PC-3 (cell line): ENCODE results near the gene GMDS. TPM values are rescaled to one million over a fixed set of nuclear protein-coding genes. Genes with fewer than 3 reads are reported as not detected.

Experiments
- ATAC-seq: fragments of 200-7000 bp; cut with Tn5 transposase; 2 replicates; pipeline ENCODE4 v1.9.1; 2020; ENCODE audit warnings: mild to moderate bottlenecking, moderate library complexity
- BruUV-seq: library from RNA; stranded (reverse); fragments of 400-500 nt; replicated peaks from 2 replicates; lab custom pipeline; 2021; lab: Mats Ljungman, UMichigan
- CTCF ChIA-PET: fragments of 300-600 bp; sonication (Branson Sonifier 250); formaldehyde crosslinking; loops from one replicate; lab custom pipeline; 2022; ENCODE audit warnings: antibody characterized with exemption; lab: Charles Lee
- POLR2A ChIA-PET: fragments of 300-600 bp; sonication (Branson Sonifier 250); formaldehyde crosslinking; loops from one replicate; lab custom pipeline; 2022; ENCODE audit warnings: antibody characterized with exemption; ENCODE audit not compliant: unreplicated experiment; lab: Charles Lee
- DNase-seq: peaks from one replicate; pipeline ENCODE4 v3.0.0-alpha.2; 2015
- H2AFZ ChIP-seq: fragments of 300-600 bp; sonication (generic); 2 replicates; pipeline ENCODE4 v1.6.0; 2016; ENCODE audit warnings: antibody characterized with exemption, low read length
- H3F3A ChIP-seq: fragments of 300-600 bp; sonication (generic); one replicate; pipeline ENCODE4 v1.6.0; 2017; ENCODE audit warnings: antibody characterized with exemption, low read length, control low read depth, mild to moderate bottlenecking; ENCODE audit not compliant: unreplicated experiment
- H3K27ac ChIP-seq: fragments of 300-600 bp; sonication (generic); 2 replicates; pipeline ENCODE4 v1.5.1; 2016; ENCODE audit warnings: mild to moderate bottlenecking, low read length
- H3K27me3 ChIP-seq: fragments of 300-600 bp; sonication (generic); 2 replicates; pipeline ENCODE4 v1.6.1; 2016; ENCODE audit warnings: low read length, mixed read lengths
- H3K36me3 ChIP-seq: fragments of 300-600 bp; sonication (generic); 2 replicates; pipeline ENCODE4 v1.6.1; 2016; ENCODE audit warnings: low read depth, mixed run types, low read length, mixed read lengths
- H3K4me1 ChIP-seq: fragments of 300-600 bp; sonication (generic); 2 replicates; pipeline ENCODE4 v1.5.1; 2016; ENCODE audit warnings: low read length; ENCODE audit not compliant: insufficient read depth
- H3K4me2 ChIP-seq: fragments of 300-600 bp; sonication (generic); 2 replicates; pipeline ENCODE4 v1.6.0; 2016; ENCODE audit warnings: low read length
- H3K4me3 ChIP-seq: fragments of 300-600 bp; sonication (generic); 2 replicates; pipeline ENCODE4 v1.5.1; 2016; ENCODE audit warnings: mild to moderate bottlenecking, low read length, mixed read lengths
- H3K79me2 ChIP-seq: fragments of 300-600 bp; sonication (generic); 2 replicates; pipeline ENCODE4 v1.6.1; 2017; ENCODE audit warnings: low read length, mixed read lengths
- H3K9ac ChIP-seq: fragments of 300-600 bp; sonication (generic); 2 replicates; pipeline ENCODE4 v1.6.0; 2016; ENCODE audit warnings: mild to moderate bottlenecking, low read length
- H3K9me2 ChIP-seq: fragments of 300-600 bp; sonication (generic); replicated peaks from 2 replicates; pipeline ENCODE4 v1.6.1; 2016; ENCODE audit warnings: mixed run types, low read length, mixed read lengths
- H3K9me3 ChIP-seq: fragments of 300-600 bp; sonication (generic); 2 replicates; pipeline ENCODE4 v1.6.1; 2016; ENCODE audit warnings: low read length, mixed read lengths
- H4K20me1 ChIP-seq: fragments of 300-600 bp; sonication (generic); 2 replicates; pipeline ENCODE4 v1.6.1; 2016; ENCODE audit warnings: low read length, mixed read lengths
- CTCF ChIP-seq: fragments of 300-600 bp; sonication (generic); conservative IDR thresholded peaks from 2 replicates; pipeline ENCODE4 v1.5.1; 2017; ENCODE audit warnings: antibody characterized with exemption, low read depth, mild to moderate bottlenecking, low read length
- EZH2 ChIP-seq: fragments of 300-600 bp; sonication (generic); IDR thresholded peaks from one replicate; pipeline ENCODE4 v1.6.1; 2017; ENCODE audit warnings: antibody characterized with exemption, mild to moderate bottlenecking, low read length; ENCODE audit not compliant: unreplicated experiment
- EZH2phosphoT487 ChIP-seq: fragments of 300-600 bp; sonication (generic); IDR thresholded peaks from 2 replicates; pipeline ENCODE4 v1.6.1; 2018; ENCODE audit warnings: mild to moderate bottlenecking, antibody characterized with exemption, low read length, borderline replicate concordance
- intact Hi-C: fragments of 100-400 bp; cut with micrococcal nuclease; formaldehyde crosslinking; loops from 2 replicates; pipeline ENCODE4 v1.9.0; 2023
- total RNA-seq: library from RNA; depleted of rRNA; stranded (reverse); fragments of >200 nt; gene quantifications from 2 replicates; pipeline ENCODE4 v1.2.3, GENCODE V29; 2014

GMDS gene
- total RNA-seq, 1 experiment from 2014 or later = 18.3 TPM

DNA sequence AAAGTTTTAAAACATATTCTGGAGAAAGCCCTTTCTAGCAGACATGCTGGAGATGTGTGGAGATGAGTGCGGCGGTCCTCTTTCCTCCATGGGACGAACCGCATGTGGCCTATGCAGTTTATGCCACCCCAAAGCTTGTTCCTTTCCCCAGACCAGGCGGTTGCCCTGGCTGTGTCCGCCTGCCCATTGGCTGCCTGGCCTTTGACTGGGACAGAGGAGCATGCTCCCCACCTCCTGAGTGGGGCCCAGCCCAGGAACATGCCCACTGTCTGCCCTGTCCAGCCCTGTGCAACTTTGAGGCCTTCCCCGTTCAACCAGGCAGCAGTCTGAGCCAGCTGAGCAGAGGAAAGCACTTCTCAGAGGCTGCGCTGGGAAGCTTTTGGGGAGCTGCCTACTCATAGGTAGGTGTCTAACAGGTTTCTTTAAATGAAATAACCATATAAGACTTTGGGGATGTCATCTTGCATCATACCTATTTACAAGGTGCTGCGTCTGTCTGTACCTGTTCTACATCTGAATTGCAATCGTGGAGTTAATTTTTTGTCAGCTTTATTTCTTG is 615.1 kb downstream of the GMDS start:
- Histone ChIP-seq H3F3A (no peaks in the 10 kb centered on the region), H4K20me1 (no peaks in the 10 kb centered on the region), H3K4me2 (no peak overlapping the region), H3K9me3 (no peaks in the 10 kb centered on the region), H3K9ac (no peak overlapping the region), H3K4me1 (no peaks in the 10 kb centered on the region), H3K27ac (no peak overlapping the region), H3K79me2 (no peaks in the 10 kb centered on the region), H3K36me3 (no peaks in the 10 kb centered on the region), H2AFZ (no peak overlapping the region), H3K27me3 (no peaks in the 10 kb centered on the region), H3K4me3 (no peak overlapping the region), H3K9me2 (no peaks in the 10 kb centered on the region)
- no peak for ATAC-seq
- no peak for DNase-seq
- no peak for TF ChIP-seq EZH2
- POLR2A ChIA-PET = no interaction called here
- BruUV-seq = no TSS peak
- intact Hi-C loops = no loop called here
- CTCF ChIA-PET = no interaction called here

DNA sequence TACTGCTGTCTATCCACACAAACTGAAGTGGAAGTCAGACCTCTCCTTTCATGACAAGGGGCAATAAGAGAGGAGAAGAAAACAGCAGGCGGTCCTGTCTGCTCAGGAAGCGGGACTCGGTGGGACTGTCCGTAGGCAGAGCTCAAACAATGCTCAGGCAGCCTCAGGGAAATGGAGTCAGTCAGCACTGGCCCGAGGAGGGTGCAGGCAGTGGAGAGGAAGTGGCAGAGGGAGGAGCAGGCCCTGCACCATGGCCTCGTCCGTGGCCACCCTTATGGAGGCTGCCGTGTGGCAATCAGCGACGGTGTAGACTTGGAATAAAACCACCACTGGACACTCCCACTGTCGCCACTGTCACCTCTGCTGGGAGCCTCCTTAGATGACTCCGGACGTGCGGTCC is 616.1 kb downstream of the GMDS start:
- H3K27ac ChIP-seq = no peak overlapping the region
- no peaks in the 10 kb centered on the region for H3F3A ChIP-seq
- H3K4me1 ChIP-seq = no peaks in the 10 kb centered on the region
- no peaks in the 10 kb centered on the region for H3K27me3 ChIP-seq
- H4K20me1 ChIP-seq = no peaks in the 10 kb centered on the region
- ChIA-PET CTCF (no interaction called here), POLR2A (no interaction called here)
- no TSS peak for BruUV-seq
- no peak for ATAC-seq
- no peaks in the 10 kb centered on the region for H3K9me3 ChIP-seq
- no peaks in the 10 kb centered on the region for H3K36me3 ChIP-seq
- H3K9ac ChIP-seq = no peak overlapping the region
- intact Hi-C loops = no loop called here
- H2AFZ ChIP-seq = no peak overlapping the region
- H3K4me2 ChIP-seq = no peak overlapping the region
- no peak for TF ChIP-seq EZH2phosphoT487
- TF ChIP-seq CTCF = no peak
- TF ChIP-seq EZH2 = no peak
- no peaks in the 10 kb centered on the region for H3K9me2 ChIP-seq
- H3K4me3 ChIP-seq = no peak overlapping the region
- no peak for DNase-seq
- no peaks in the 10 kb centered on the region for H3K79me2 ChIP-seq

DNA sequence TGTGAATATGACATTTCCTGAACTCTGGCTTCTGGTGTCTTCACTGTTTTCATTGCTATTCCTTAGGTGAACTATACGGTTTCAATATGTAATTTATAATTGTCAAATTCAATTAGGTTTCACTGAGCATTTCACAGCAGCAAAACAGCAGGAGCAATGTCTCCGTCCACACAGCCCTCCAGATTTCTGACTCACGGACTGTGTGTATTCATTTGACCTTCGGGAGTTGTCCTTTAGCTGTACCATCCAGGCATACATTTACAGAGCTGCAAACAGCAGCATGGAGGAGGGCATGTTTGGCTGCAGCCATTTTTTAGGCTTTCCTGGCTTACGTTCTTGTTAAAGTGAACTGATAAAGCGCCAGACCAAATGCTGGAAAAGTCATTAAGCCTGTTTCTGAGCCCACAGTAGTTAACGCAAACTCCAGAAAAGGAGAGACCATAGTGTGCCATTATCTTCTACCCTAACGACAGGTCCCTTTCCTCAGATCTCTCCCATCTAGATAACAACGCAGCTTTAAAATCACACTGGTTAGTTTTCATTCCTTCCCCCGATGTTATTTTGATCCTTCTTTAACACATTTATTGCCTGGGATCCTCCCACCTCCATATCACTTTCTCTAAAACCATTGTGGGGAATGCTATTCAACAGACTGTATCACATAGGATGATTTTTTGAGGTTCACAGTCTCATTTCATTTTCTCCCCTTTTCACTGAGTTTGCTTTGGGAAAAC is 617.4 kb downstream of the GMDS start:
- no peak for ATAC-seq

More for the DNA sequence above, 617.4 kb downstream of the GMDS start:
- no peaks in the 10 kb centered on the region for H3K79me2 ChIP-seq
- H3K4me3 ChIP-seq = no peak overlapping the region
- intact Hi-C loops = no loop called here
- H3K36me3 ChIP-seq = no peaks in the 10 kb centered on the region
- H3K4me2 ChIP-seq = no peak overlapping the region
- no peak overlapping the region for H3K27ac ChIP-seq
- no peaks in the 10 kb centered on the region for H4K20me1 ChIP-seq
- H3K9me3 ChIP-seq = no peaks in the 10 kb centered on the region
- no peak for DNase-seq
- H3K9ac ChIP-seq = no peak overlapping the region
- no peak overlapping the region for H2AFZ ChIP-seq
- no peaks in the 10 kb centered on the region for H3F3A ChIP-seq
- BruUV-seq = no TSS peak
- H3K9me2 ChIP-seq = no peaks in the 10 kb centered on the region
- ChIA-PET CTCF (no interaction called here), POLR2A (no interaction called here)
- H3K4me1 ChIP-seq = no peaks in the 10 kb centered on the region
- no peaks in the 10 kb centered on the region for H3K27me3 ChIP-seq
- TF ChIP-seq CTCF (no peak), EZH2phosphoT487 (no peak), EZH2 (no peak)
